Erythroblast (primary cell): ENCODE results near the gene SLC1A7.

Experiments
- DNase-seq, 2 experiments: peaks; one replicate each; lab custom pipeline; 2025; lab: John Stamatoyannopoulos, UW
- GATA1 ChIP-seq: IDR thresholded peaks from 2 replicates; pipeline ENCODE4 v1.6.1; 2011; ENCODE audit warnings: low read depth, mild to moderate bottlenecking, control low read depth, low read length, moderate library complexity
- POLR2A ChIP-seq: IDR thresholded peaks from 2 replicates; pipeline ENCODE4 v1.6.1; 2011; ENCODE audit warnings: mild to moderate bottlenecking, low read length

The SLC1A7 gene

GRCh38 chr1:53111693-53112092, 30.7 kb downstream of the SLC1A7 start:
- TF ChIP-seq POLR2A (no peak), GATA1 (no peak)
- DNase-seq = no peak

DNA sequence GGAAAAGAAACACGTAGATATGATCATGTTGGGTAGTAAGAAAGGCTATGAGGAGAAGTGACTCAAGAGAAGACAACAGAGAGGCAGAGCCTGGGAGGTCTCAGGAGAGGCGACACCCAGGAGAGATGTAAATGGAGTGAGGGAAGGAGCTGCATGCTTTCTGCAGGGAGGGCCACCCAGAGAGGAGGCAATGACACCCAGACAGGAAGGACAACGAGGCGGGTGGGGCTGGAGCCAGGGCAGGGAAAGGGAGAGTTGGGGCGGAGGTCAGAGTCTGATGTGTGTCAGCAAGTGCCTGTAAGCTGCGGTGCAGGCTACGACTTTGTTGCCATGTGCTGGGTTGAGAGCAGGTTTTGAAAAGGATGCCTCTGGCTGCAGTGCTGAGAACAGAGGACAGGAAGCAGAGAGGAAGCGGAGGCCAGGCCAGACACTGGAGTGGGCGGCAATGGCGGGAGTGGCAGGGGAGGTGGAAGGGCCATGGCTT, 31.3 kb downstream of the SLC1A7 start:
- TF ChIP-seq GATA1 = no peak
- TF ChIP-seq POLR2A = no peak
- DNase-seq = no peak

DNA sequence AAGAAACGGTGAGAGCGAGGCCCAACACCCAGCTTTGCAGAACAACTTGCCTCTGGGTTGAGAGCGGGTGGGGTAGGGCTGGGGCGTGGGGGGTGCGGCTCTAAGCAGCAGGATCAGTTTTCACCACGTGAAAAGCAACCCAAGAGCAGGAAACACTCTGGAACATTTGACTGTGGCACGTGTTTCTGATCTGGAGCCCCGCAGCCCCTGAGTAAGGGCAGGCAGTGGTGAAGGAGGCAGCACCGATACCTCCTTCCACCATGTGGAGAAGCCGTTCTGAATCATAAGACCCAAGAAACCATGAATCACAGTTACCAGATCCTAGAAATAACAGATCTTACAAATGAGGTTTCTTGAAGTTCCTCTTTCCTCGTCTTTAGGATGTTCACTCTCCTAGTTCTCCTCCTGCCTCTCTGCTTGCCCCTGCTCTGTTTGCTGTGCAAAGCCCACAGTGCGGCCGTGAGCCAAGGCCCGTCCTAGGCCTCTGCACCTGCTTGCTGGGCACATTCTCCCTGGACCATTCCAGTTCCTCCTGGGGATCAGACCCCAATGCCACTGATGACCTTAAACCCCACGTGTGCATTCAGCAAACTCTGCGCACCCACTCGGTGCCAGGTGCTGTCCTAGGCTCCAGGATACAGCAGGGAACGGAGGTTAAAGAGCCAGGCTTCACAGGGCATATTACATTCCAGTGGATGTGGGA, 31.9 kb downstream of the SLC1A7 start:
- no peak for DNase-seq
- TF ChIP-seq POLR2A = no peak
- TF ChIP-seq GATA1 = no peak

DNA sequence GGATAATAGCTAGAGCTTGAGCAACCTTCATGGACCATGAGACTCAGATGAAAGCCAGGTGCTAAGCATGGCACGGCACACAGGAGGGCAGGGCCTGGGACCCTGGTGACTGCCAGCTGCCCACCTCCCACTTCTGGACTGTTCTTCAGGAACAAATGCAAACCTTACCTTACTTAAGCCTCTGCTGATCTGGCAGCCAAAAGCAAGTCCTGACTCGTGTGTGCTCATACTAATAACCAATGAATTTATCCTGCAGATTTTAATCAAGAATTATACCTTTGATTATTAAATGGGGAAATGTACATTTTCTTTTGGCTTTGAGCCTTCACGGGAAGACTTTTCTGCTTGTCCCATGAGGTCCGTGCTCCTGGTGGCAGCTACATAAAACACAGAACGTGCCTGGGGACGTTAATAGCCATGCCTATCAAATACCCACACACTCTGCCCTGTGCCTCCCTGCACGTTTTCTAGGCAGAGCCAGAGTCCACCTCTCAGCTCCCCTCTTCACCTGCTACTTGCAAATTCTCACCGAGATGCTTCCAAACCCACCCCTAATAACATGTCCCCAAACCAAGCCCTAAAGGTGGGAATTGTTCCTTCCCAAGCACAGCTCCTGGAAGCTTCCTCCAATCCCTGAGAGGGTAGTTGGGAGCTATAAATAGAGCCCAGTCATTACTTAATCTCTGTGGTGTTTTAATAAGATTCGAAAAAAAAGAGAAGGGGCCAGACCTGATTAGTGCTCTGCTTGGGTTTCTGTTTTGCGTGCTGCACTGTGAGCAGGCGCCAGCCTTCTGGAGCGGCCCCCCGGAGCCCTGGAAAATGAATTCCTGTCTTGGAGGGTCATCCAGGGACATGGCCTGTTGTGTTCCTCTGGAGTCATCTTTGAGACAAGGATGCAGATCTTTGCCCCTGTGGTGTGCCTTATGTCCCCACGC, 33.5 kb downstream of the SLC1A7 start:
- TF ChIP-seq GATA1 (no peak), POLR2A (no peak)
- no peak for DNase-seq

GRCh38 chr1:53107570-53108322, 34.7 kb downstream of the SLC1A7 start:
- TF ChIP-seq POLR2A (no peak), GATA1 (no peak)
- no peak for DNase-seq

DNA sequence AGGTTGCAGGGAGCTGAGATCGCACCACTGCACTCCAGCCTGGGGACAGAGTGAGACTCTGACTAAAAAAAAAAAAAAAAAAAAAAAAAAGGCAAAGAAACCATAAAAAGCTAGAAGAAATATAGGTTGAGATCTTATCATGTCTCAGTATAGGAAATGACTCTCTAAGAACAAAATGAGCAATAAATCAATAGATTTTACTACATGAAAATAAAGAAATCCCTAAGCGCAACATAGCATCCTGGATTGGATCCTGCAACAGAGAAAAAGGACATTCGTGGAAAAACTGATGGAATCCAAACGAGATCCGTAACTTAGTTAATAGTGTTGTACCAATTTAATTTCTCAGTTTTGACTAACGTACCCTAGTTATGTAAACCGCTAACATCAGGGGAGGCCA, 35.3 kb downstream of the SLC1A7 start:
- TF ChIP-seq GATA1 (no peak), POLR2A (no peak)
- no peak for DNase-seq

DNA sequence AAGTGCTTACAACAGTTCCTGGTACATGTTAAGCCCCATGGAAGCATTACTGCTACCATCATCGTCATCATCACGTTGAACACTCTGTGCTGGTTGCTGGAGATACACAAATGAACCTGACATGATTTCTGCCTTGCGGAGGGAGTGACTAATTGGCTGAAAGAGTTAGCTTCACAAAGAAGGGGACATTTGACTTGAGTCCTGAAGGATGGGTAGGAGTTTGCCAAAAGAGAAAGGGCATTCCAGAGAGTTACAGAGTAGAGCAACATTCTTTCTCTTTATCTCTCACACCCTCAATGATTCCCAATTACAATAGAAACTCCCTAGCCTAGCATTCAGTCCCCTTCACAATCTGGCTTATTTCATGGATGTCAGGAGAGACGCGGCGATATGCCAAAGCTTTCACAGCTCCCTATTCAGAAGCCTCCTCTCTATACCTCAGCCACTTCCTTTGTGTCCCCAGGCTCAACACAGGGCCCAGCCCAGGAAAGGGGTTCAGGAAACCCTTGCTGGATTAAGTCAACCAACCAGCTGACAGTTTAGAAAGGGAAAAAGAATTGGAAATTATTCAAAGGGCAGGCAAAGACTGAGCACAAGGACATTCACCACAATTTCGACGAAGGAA, 38.0 kb downstream of the SLC1A7 start:
- TF ChIP-seq POLR2A (no peak), GATA1 (no peak)
- no peak for DNase-seq

GRCh38 chr1:53094533-53094919, 47.9 kb downstream of the SLC1A7 start:
- no peak for DNase-seq
- TF ChIP-seq POLR2A (no peak), GATA1 (no peak)

DNA sequence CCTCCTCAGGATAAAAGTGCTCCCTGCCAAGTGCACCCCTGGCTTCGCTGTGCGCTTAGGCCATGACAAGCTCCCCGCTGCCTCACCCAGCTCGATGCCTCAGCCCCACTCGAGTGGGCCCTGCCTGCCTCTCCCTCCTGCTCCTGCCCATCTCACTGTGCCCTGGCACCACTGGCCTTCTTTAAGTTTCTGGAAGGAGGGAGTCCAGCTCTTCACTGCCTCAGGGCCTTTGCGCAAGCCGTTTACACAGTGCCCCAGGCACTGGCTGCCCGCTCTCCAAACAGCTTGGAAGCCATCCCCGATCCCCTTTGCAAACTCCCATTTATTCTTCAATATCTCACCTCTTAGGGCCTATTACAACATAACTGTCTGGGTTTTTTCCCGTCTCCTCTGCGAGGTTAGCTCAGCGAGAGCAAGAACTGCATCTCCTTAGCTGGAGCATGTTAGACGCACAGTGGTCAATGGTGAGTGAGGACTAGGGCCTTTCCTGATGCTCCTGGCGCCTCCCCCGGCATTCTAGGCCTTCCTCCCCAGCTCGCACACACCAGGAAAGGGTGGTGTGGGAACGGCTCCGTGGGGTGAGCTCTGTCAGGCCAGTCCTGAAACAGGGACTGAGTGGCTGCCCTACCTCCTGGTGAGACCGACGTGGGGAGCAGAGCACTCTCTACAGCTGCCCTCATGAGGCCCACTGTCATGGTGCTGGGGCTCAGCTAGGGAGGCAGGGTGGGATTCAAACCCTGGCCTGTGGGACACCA, 48.5 kb downstream of the SLC1A7 start:
- no peak for TF ChIP-seq GATA1
- TF ChIP-seq POLR2A = no peak
- no peak for DNase-seq

- TF ChIP-seq GATA1 (no peak), POLR2A (no peak)
- no peak for DNase-seq
These were observed 49.0 kb downstream of the SLC1A7 start for GRCh38 chr1:53093451-53093754.

DNA sequence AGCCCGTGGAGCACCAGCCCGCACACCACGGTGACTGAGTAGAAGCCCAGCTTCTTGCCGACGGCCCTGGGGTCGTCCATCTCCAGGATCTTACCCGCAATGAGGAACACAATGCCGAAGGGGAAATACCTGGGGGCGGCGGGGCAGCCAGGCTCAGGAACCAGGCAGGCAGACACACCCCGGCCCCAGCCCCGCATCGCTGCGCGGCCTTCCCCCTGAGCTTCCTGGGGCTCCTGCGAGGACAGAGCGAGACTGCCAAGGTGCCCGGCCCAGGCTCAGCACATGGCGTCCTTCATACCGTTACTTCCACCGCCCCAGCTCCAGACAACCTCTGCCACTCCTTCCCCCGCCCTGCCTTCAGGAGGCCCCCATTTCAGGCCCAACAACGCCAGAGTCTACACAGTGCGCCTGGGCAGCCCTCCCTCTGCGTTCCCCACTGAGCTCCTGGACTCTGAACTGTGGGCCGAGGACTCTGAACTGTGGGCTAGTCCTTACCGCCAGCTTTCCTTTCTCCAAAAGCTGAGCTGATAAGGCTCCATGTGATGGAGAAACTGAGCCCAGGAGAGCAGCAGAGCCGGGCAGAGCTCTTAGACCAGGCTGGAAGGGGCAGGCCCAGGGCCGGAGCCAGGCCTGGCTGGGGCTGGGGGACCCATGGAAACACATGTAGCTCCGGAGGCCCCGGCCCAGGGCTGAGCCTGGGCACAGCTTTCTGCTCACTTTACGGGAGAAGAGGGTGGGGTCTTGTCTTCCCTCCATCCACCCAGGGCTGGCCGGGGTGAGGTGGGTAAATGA, 49.6 kb downstream of the SLC1A7 start:
- TF ChIP-seq GATA1 = no peak
- TF ChIP-seq POLR2A = no peak
- no peak for DNase-seq
